Fibroblast of lung (primary cell): ENCODE results near the gene VTI1A. TPM values are rescaled to one million over a fixed set of nuclear protein-coding genes. Genes with fewer than 3 reads are reported as not detected.

Experiments used
- DNase-seq, 2 donors: peaks; one replicate each; pipeline versions ENCODE4 v3.0.0 to v3.0.0-alpha.2; 2010; ENCODE audit warnings: low read depth in 2 of 2
- H2AFZ ChIP-seq: 2 replicates; pipeline ENCODE4 v1.5.1; 2012; ENCODE audit warnings: low read length, control low read depth, inconsistent platforms
- H3K27ac ChIP-seq: 2 replicates; pipeline ENCODE4 v1.5.1; 2011; ENCODE audit warnings: low read length, control low read depth; ENCODE audit not compliant: insufficient read depth
- H3K27me3 ChIP-seq: 2 replicates; pipeline ENCODE4 v1.5.1; 2011; ENCODE audit warnings: mild to moderate bottlenecking, low read length; ENCODE audit not compliant: control insufficient read depth, insufficient read depth
- H3K36me3 ChIP-seq: 2 replicates; pipeline ENCODE4 v1.5.1; 2011; ENCODE audit warnings: low read length; ENCODE audit not compliant: control insufficient read depth, insufficient read depth
- H3K4me1 ChIP-seq: 2 replicates; pipeline ENCODE4 v1.5.1; 2011; ENCODE audit warnings: low read length; ENCODE audit not compliant: control insufficient read depth, insufficient read depth; ENCODE audit errors: extremely low read depth
- H3K4me2 ChIP-seq: 2 replicates; pipeline ENCODE4 v1.5.1; 2011; ENCODE audit warnings: low read length, control low read depth; ENCODE audit not compliant: insufficient read depth; ENCODE audit errors: extremely low read depth
- H3K4me3 ChIP-seq, 4 experiments: fragments of 200-600 bp in 1 of 4; sonication (generic) in 1 of 4; replicated peaks in 1 of 4; 2 replicates each; pipeline ENCODE4 v1.5.1; 2011 to 2016; ENCODE audit warnings: low read length in 4 of 4, low read depth in 3 of 4, mild to moderate bottlenecking in 3 of 4, control low read depth in 2 of 4, inconsistent platforms in 1 of 4, mixed read lengths in 1 of 4; ENCODE audit not compliant: insufficient read depth in 1 of 4; ENCODE audit errors: control extremely low read depth in 1 of 4
- H3K79me2 ChIP-seq: 2 replicates; pipeline ENCODE4 v1.5.1; 2012; ENCODE audit warnings: mild to moderate bottlenecking, low read length, inconsistent platforms; ENCODE audit not compliant: control insufficient read depth, insufficient read depth
- H3K9ac ChIP-seq: 2 replicates; pipeline ENCODE4 v1.5.1; 2011; ENCODE audit warnings: mild to moderate bottlenecking, low read length, control low read depth; ENCODE audit not compliant: insufficient read depth
- H3K9me3 ChIP-seq: 2 replicates; pipeline ENCODE4 v1.5.1; 2012; ENCODE audit warnings: low read depth, low read length; ENCODE audit not compliant: control insufficient read depth, insufficient read depth
- H4K20me1 ChIP-seq: 2 replicates; pipeline ENCODE4 v1.5.1; 2011; ENCODE audit warnings: low read length; ENCODE audit not compliant: control insufficient read depth, insufficient read depth; ENCODE audit errors: extremely low read depth
- EZH2 ChIP-seq: IDR thresholded peaks from 2 replicates; pipeline ENCODE4 v1.5.1; 2012; ENCODE audit warnings: low read length, control low read depth, mild to moderate bottlenecking; ENCODE audit errors: missing control alignments
- polyA plus RNA-seq, 2 donors: library from polyadenylated mRNA; depleted of rRNA in 1 of 2; stranded (reverse) in 1 of 2; unstranded in 1 of 2; fragments of >200 nt; gene quantifications; 2 replicates each; pipeline ENCODE4 v1.2.1, GENCODE V29; 2011 to 2012; ENCODE audit warnings: missing spikeins in 1 of 2
- total RNA-seq: library from RNA; depleted of rRNA; stranded (reverse); fragments of >200 nt; gene quantifications from 2 replicates; pipeline ENCODE4 v1.2.1, GENCODE V29; 2014
- TF ChIP-seq, protein P1 (sequence below), 2 donors: IDR thresholded peaks in 1 of 2; conservative IDR thresholded peaks in 1 of 2; 1 replicate in 1 of 2; 2 replicates in 1 of 2; pipeline ENCODE4 v1.5.1; 2011 to 2012; ENCODE audit warnings: low read length in 2 of 2, control low read depth in 1 of 2, inconsistent platforms in 1 of 2, low read depth in 1 of 2, mild to moderate bottlenecking in 1 of 2

VTI1A gene
- total and polyA plus RNA-seq, 2 donors (not counting 1 experiment from before 2014, with no cell fraction given), result 19.1 to 30.9 TPM

DNA sequence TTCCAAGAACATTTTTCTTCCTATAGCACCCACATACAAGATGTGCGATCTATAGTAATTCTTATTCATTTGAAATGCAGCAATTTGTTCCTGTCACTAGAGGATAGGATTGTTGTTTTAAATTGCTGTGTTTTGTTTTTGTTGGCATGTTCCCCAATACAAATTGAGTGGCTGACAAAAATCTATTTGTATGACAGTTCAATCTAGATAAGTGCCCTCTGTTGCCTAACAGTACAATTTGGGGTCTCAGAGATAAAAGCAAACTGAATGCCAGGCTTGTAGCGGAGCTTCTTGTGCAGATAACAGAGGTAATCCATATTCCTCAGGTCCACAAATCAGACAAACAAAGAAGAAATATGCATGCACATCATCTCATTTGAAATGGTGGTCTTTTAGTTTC, 68.8 kb downstream of the VTI1A start:
- DNase-seq, result no peak
- Histone ChIP-seq H3K79me2 (no peaks in the 10 kb centered on the region), H3K9me3 (no peaks in the 10 kb centered on the region), H3K4me2 (no peak overlapping the region), H3K36me3 (no peaks in the 10 kb centered on the region), H3K4me3 (no peak overlapping the region), H2AFZ (no peak overlapping the region), H3K4me1 (no peaks in the 10 kb centered on the region), H3K27me3 (no peaks in the 10 kb centered on the region), H3K27ac (no peak overlapping the region), H4K20me1 (no peaks in the 10 kb centered on the region), H3K9ac (no peak overlapping the region)
- TF ChIP-seq EZH2, result no peak
- TF ChIP-seq, protein P1, sequence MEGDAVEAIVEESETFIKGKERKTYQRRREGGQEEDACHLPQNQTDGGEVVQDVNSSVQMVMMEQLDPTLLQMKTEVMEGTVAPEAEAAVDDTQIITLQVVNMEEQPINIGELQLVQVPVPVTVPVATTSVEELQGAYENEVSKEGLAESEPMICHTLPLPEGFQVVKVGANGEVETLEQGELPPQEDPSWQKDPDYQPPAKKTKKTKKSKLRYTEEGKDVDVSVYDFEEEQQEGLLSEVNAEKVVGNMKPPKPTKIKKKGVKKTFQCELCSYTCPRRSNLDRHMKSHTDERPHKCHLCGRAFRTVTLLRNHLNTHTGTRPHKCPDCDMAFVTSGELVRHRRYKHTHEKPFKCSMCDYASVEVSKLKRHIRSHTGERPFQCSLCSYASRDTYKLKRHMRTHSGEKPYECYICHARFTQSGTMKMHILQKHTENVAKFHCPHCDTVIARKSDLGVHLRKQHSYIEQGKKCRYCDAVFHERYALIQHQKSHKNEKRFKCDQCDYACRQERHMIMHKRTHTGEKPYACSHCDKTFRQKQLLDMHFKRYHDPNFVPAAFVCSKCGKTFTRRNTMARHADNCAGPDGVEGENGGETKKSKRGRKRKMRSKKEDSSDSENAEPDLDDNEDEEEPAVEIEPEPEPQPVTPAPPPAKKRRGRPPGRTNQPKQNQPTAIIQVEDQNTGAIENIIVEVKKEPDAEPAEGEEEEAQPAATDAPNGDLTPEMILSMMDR (conservative IDR thresholded peaks at IDR 0.05 in 1 of 2, IDR thresholded peaks at IDR 0.05 in 1 of 2; ENCODE audit: low read depth in 1 of 2, low read length in 2 of 2), result no peak

DNA sequence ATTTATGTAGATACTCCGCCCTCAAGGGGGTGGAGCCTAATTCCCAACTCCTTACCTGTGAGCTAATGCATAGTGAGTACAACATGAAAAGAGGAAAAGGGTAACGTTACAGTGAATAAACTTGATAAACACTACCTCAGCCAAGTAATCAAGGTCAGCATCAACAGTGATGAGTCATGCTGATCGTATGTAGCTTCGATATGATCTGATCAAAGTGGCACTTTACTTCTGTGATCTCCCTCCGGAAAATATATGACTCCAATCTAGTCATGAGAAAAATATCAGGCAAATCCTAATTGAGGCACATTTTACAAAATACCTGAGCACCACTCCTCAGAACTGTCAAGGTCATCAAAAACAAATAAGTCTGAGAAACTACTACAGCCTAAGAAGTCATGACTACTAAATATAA, 70.4 kb downstream of the VTI1A start:
- Histone ChIP-seq H3K9me3 (no peaks in the 10 kb centered on the region), H3K79me2 (no peaks in the 10 kb centered on the region), H3K9ac (no peak overlapping the region), H3K4me3 (no peak overlapping the region), H2AFZ (no peak overlapping the region), H3K27me3 (no peaks in the 10 kb centered on the region), H3K27ac (no peak overlapping the region), H3K4me2 (no peak overlapping the region), H3K36me3 (no peaks in the 10 kb centered on the region), H4K20me1 (no peaks in the 10 kb centered on the region), H3K4me1 (no peaks in the 10 kb centered on the region)
- DNase-seq, result peak in 1 of 2 donors; percentile 40
- TF ChIP-seq, protein P1 (conservative IDR thresholded peaks at IDR 0.05 in 1 of 2, IDR thresholded peaks at IDR 0.05 in 1 of 2; ENCODE audit: low read depth in 1 of 2, low read length in 2 of 2), result no peak
- no peak for TF ChIP-seq EZH2

DNA sequence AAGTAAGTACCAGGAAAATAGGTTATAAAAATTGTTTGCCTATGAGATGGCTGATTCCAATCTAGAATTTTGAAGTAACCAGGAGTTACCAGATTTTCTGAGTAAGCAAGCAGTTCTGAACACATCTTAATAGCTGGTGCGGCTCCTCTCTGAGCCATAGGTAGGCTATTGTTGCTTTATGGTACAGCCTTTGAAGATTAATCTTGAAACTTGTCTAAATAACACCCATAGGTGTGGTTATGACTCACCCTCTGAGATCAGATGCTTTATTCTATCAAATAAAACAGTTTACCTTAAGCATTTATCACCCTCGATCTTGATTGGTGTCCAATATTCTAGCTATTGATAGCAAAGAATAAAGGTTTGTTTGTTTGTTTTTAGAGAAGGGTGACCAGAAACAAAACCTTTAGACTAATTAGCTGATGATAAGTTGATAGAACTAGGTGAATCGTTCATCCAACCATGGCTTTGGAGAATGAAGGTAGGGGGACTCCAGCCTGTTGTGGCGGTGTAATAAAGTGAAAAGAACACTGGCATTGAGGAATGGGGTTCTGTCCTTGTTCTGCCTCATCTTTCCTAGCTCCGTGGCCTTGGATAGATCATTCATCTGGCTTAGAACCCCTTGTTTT, 72.2 kb downstream of the VTI1A start:
- H3K36me3 ChIP-seq, result no peaks in the 10 kb centered on the region
- no peak overlapping the region for H3K4me2 ChIP-seq
- no peak for DNase-seq
- no peak overlapping the region for H2AFZ ChIP-seq
- H3K27me3 ChIP-seq, result no peaks in the 10 kb centered on the region
- H3K4me3 ChIP-seq, result no peak overlapping the region
- H3K27ac ChIP-seq, result no peak overlapping the region
- no peaks in the 10 kb centered on the region for H3K9me3 ChIP-seq
- no peaks in the 10 kb centered on the region for H3K4me1 ChIP-seq
- H3K79me2 ChIP-seq, result no peaks in the 10 kb centered on the region
- H3K9ac ChIP-seq, result no peak overlapping the region
- H4K20me1 ChIP-seq, result no peaks in the 10 kb centered on the region
- TF ChIP-seq, protein P1 (conservative IDR thresholded peaks at IDR 0.05 in 1 of 2, IDR thresholded peaks at IDR 0.05 in 1 of 2; ENCODE audit: low read depth in 1 of 2, low read length in 2 of 2), result no peak
- no peak for TF ChIP-seq EZH2
